CD4-positive, alpha-beta T cell treated with Interferon gamma for 1 hour (primary cell): ENCODE data around the gene BEST1.
A peak's percentile ranks its signal among the peaks of the same experiment; 100 is the strongest.
"Not testable (repeated sequence)": the region's sequence is repeated elsewhere in the genome, so short reads cannot be mapped to it uniquely, and the experiment has no call there.

ENCODE experiments used
- DNase-seq: peaks from one replicate; pipeline ENCODE4 v3.0.0-alpha.2; 2020

The BEST1 gene

GRCh38 chr11:61980783-61981541, 30.8 kb downstream of the BEST1 start:
- no peak for DNase-seq

GRCh38 chr11:61983419-61983818, 33.3 kb downstream of the BEST1 start:
- no peak for DNase-seq

GRCh38 chr11:61985869-61986268, 35.7 kb downstream of the BEST1 start:
- DNase-seq = no peak

DNA sequence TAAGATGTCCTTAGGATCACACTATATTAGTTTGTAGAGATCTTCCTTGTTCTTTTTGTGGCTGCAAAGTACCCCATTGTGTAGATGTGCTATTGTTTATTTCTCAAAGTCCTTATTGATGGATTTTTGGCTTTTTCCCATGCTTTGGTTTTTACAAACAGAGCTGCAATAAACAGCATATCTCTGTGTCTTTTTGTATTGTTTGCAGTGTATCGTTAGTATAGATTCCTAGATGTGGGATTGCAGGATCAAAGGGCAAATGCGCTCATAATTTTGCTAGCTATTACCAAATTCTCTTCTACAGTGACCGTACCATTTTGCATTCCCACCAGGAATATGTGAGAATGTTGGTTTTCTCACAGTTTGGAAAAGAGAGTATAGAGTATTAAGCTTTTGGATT, 44.8 kb downstream of the BEST1 start:
- DNase-seq = no peak

DNA sequence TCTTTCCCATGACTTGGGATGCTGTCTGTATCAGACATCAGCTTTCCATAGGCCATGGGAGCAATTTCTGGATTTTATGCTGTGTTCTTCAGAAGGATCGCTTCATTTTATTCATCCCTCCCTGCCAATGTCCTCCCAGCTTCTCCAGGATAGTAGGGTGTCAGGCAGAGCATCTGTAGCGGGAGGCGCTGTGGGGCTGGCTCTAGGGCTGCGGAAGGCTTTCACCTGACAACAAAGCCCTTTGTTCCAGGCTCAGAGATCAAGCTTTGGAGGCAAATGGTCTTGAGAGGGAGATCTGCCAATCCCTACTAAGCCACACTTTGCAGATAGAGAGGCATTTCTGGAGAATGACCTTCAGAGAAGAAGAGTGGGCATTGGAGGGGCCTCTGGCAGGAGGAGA, 46.8 kb downstream of the BEST1 start:
- DNase-seq = no peak

GRCh38 chr11:61999141-61999975, 49.2 kb downstream of the BEST1 start:
- no peak for DNase-seq

DNA sequence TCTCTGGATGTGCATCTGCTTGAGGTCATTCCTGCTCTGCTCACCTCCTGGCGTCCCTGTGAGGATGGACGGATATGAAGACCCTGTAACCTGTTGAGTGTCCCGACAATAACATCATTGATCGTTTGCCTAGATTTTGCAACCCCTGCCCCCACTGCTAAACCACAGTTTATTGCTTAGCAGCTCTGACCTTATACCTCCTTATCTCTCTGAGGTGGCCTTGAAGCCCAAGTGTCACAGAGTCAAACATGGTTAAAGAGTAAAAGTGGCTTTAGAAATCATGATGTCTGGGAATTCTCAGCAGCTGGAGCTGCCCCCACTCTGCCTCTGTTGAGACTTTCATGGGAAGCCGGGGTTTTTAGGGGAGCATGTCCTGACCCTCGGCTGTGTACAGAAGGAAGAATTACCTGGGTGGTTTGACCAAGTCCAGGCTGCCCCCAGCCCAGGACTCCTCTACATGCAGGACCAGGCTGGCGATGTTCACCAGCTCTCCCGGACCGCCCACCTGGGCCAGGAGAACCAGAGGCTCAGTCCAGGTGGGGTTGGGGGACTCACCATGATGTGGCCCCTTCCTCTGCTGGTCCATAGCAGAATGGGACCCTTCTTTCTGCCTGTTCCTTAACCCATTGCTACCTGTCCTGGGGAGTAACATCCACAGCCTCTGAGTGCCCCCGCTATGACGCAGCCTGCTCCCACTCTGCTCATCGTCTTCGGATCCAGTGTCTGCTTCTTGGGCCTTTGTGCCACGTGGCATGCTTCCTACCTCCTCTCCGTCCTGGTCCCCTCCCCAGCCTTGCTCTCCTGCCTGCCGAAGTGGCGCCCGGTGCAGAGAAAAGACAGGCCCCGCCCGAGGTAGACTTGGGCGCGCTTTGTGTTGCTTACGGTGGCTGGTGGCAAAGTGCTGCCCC, 50.6 kb downstream of the BEST1 start:
- no peak for DNase-seq

DNA sequence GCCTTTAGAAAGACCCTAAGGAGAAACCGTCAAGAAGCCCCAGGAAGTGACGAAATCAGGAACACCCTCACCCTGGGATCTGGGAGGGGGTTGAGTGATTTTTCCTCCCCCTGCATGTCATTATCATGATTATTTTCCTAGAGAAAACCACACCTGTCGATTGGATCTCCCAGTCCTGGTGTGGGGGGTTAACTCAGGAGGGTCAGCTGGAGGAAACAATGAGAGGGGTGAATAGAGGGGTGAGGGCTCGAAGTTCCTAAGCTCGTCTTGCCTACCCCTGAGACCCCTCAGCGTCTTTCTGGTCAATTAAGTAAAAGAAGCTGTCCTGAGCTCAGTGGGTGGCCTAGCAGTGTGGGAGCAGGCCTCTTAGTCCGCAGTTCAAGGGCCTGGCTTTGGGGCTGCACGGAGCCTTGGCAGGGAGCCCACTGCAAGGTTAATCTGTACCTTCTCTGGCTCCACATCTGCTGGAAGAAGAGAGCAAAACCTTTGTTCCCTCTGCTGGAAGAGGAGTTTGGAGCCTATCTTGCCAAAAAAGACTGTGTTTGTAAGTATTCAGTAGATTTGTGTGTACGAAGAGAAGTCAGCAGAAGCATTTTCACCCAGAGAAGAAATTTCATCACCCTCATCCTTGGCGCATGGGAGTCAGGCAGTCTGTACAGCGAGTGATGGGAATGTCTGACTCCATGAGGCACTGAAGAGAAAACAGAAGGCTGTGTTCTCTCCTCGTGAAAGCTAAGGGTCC, 51.5 kb downstream of the BEST1 start:
- DNase-seq = no peak

- DNase-seq = not testable (repeated sequence)
Measured at GRCh38 chr11:62002283-62002682, 52.1 kb downstream of the BEST1 start.

DNA sequence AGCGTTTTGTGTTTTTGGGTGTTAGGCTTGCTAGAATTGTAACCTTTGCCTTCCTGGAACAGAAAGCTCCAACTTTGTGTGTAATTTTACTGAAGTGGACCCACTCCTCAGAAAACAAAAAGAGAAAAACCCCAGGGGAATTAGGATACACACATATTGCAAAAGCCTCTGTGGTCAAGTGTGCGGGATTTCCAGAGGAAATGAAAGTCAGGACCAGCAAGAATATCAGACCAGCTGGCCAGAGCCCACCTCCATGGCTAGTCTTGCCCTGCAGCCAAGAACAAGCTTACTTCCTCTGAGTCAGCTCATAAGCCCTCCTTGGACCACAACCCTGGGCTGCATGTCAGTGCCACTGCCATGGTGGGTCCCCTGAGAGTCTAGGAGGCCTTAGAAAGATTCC, 54.3 kb downstream of the BEST1 start:
- peak; percentile 60 for DNase-seq

DNA sequence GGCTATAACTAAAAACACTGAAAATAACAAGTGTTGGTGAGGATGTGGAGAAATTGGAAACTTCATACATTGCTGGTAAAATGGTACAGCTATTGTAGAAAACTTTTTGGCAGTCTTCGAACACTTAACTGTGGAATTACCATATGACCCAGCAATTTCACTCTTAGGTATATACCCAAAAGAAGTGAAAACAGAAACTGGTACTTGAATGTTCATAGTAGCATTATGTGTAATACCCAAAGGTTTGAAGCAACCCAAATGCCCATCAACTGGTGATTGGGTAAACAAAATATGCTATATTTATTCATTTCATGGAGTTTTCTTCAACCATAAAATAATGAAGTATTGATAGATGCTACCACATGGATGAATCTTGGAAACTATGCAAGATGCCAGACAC, 58.0 kb downstream of the BEST1 start:
- no peak for DNase-seq

GRCh38 chr11:62010935-62011528, 60.9 kb downstream of the BEST1 start:
- no peak for DNase-seq

- no peak for DNase-seq
Measured at GRCh38 chr11:62011881-62012280, 61.7 kb downstream of the BEST1 start.

- no peak for DNase-seq
Measured at GRCh38 chr11:62012451-62012831, 62.3 kb downstream of the BEST1 start.

GRCh38 chr11:62012832-62013461, 62.8 kb downstream of the BEST1 start:
- no peak for DNase-seq
